A549 (cell line): ENCODE measurements around the gene POLK.

Experiments
- CTCF ChIP-seq: fragments of >200 bp; sonication (Bioruptor Twin); formaldehyde crosslinking; IDR thresholded peaks from 3 replicates; pipeline ENCODE4 v1.5.1; 2016
- HMGXB4 ChIP-seq: fragments of 250-450 bp; sonication (Bioruptor Pico); IDR thresholded peaks from 2 replicates; pipeline ENCODE4 v1.5.0; 2021; ENCODE audit warnings: mild to moderate bottlenecking, moderate library complexity, borderline replicate concordance
- MAFK ChIP-seq: fragments of 450-650 bp; IDR thresholded peaks from 2 replicates; pipeline ENCODE4 v1.6.1; 2014; ENCODE audit not compliant: partially characterized antibody
- MAX ChIP-seq: IDR thresholded peaks from 2 replicates; pipeline ENCODE4 v1.6.1; 2012
- REST ChIP-seq: fragments of 200-600 bp; sonication (generic); IDR thresholded peaks from 2 replicates; pipeline ENCODE4 v1.6.1; 2016; ENCODE audit warnings: antibody characterized with exemption, mild to moderate bottlenecking, moderate library complexity
- SMC3 ChIP-seq: fragments of >200 bp; sonication (Bioruptor Twin); formaldehyde crosslinking; IDR thresholded peaks from 3 replicates; pipeline ENCODE4 v1.6.1; 2018; ENCODE audit warnings: inconsistent platforms

GRCh38 chr5:75551471-75551870 lies 39.8 kb downstream of the POLK start:
- no peak for TF ChIP-seq MAX
- TF ChIP-seq HMGXB4 (CRISPR knock-in tag): no peak
- TF ChIP-seq CTCF: no peak
- TF ChIP-seq MAFK: no peak
- no peak for TF ChIP-seq SMC3
- TF ChIP-seq REST: no peak
